ENCODE measurements around the gene CEP57L1.

- TF ChIP-seq POLR2A (IDR thresholded peaks at IDR 0.05): no peak
- TF ChIP-seq, protein P1, sequence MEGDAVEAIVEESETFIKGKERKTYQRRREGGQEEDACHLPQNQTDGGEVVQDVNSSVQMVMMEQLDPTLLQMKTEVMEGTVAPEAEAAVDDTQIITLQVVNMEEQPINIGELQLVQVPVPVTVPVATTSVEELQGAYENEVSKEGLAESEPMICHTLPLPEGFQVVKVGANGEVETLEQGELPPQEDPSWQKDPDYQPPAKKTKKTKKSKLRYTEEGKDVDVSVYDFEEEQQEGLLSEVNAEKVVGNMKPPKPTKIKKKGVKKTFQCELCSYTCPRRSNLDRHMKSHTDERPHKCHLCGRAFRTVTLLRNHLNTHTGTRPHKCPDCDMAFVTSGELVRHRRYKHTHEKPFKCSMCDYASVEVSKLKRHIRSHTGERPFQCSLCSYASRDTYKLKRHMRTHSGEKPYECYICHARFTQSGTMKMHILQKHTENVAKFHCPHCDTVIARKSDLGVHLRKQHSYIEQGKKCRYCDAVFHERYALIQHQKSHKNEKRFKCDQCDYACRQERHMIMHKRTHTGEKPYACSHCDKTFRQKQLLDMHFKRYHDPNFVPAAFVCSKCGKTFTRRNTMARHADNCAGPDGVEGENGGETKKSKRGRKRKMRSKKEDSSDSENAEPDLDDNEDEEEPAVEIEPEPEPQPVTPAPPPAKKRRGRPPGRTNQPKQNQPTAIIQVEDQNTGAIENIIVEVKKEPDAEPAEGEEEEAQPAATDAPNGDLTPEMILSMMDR (IDR thresholded peaks at IDR 0.05): no peak
- no peak for TF ChIP-seq POLR2AphosphoS5 (IDR thresholded peaks at IDR 0.05)
Observed at GRCh38 chr6:109167562-109167961, 72.3 kb downstream of the CEP57L1 start.
